Endothelial cell of umbilical vein (primary cell): ENCODE results near the gene NAE1. TPM values are rescaled to one million over a fixed set of nuclear protein-coding genes. Genes with fewer than 3 reads are reported as not detected.

ENCODE experiments used
- BruUV-seq: library from RNA; stranded (reverse); fragments of 400-500 nt; replicated peaks from 2 replicates; lab custom pipeline; 2021; lab: Mats Ljungman, UMichigan
- CTCF ChIA-PET: fragments of 300-600, 350-600 bp; sonication (Branson Sonifier 250); formaldehyde crosslinking; loops from one replicate; lab custom pipeline; 2021; ENCODE audit warnings: antibody characterized with exemption, inconsistent platforms; lab: Charles Lee
- POLR2A ChIA-PET: fragments of 300-600, 350-600 bp; sonication (Branson Sonifier 250); formaldehyde crosslinking; loops from one replicate; lab custom pipeline; 2021; ENCODE audit warnings: antibody characterized with exemption, inconsistent platforms; lab: Charles Lee
- DNase-seq: peaks from one replicate; pipeline ENCODE4 v3.0.0-alpha.2; 2011; ENCODE audit warnings: low read depth, low spot score
- FAIRE-seq: peaks from 2 replicates; lab custom pipeline; 2011; peaks lifted over from hg19 to GRCh38; lab: Jason Lieb, UNC
- H2AFZ ChIP-seq: 2 replicates; pipeline ENCODE4 v1.6.0; 2012; ENCODE audit warnings: low read depth, low read length, control low read depth, inconsistent platforms
- H3K27ac ChIP-seq: 2 replicates; pipeline ENCODE4 v1.5.1; 2011; ENCODE audit warnings: low read depth, mild to moderate bottlenecking, control low read depth, low read length, moderate library complexity; ENCODE audit not compliant: insufficient read depth
- H3K27me3 ChIP-seq, 2 experiments: 2 replicates each; pipeline versions ENCODE4 v1.6.0 to v1.6.1; 2011; ENCODE audit warnings: low read length in 2 of 2, mixed read lengths in 1 of 2; ENCODE audit not compliant: control insufficient read depth in 2 of 2, insufficient read depth in 2 of 2
- H3K36me3 ChIP-seq, 2 experiments: 2 replicates in 1 of 2; 3 replicates in 1 of 2; pipeline ENCODE4 v1.5.1; 2011; ENCODE audit warnings: low read length in 2 of 2, mild to moderate bottlenecking in 1 of 2, moderate library complexity in 1 of 2; ENCODE audit not compliant: control insufficient read depth in 2 of 2, insufficient read depth in 2 of 2; ENCODE audit errors: extremely low read depth in 1 of 2
- H3K4me1 ChIP-seq: 3 replicates; pipeline ENCODE4 v1.5.1; 2011; ENCODE audit warnings: mild to moderate bottlenecking, low read length; ENCODE audit not compliant: control insufficient read depth, insufficient read depth; ENCODE audit errors: extremely low read depth
- H3K4me2 ChIP-seq: 2 replicates; pipeline ENCODE4 v1.6.1; 2011; ENCODE audit warnings: low read length, control low read depth, mixed read lengths; ENCODE audit not compliant: insufficient read depth
- H3K4me3 ChIP-seq, 3 experiments: fragments of 200-600 bp in 1 of 3; sonication (generic), shearing (Covaris generic) in 1 of 3; replicated peaks in 1 of 3; 2 replicates each; pipeline ENCODE4 v1.5.1; 2011 to 2016; ENCODE audit warnings: control low read depth in 3 of 3, low read length in 3 of 3, mild to moderate bottlenecking in 2 of 3, inconsistent platforms in 1 of 3, low read depth in 1 of 3, moderate library complexity in 1 of 3; ENCODE audit not compliant: insufficient read depth in 1 of 3
- H3K79me2 ChIP-seq: 2 replicates; pipeline ENCODE4 v1.6.0; 2012; ENCODE audit warnings: low read length, inconsistent platforms; ENCODE audit not compliant: control insufficient read depth, insufficient read depth
- H3K9ac ChIP-seq: replicated peaks from 2 replicates; pipeline ENCODE3; 2011; ENCODE audit warnings: low read length, control low read depth; ENCODE audit not compliant: insufficient read depth; ENCODE audit errors: extremely low read depth
- H3K9me1 ChIP-seq: replicated peaks from 3 replicates; pipeline ENCODE4 v1.6.0; 2011; ENCODE audit warnings: mild to moderate bottlenecking, low read length; ENCODE audit not compliant: control insufficient read depth, insufficient read depth; ENCODE audit errors: extremely low read depth
- H3K9me3 ChIP-seq: replicated peaks from 2 replicates; pipeline ENCODE4 v1.5.1; 2012; ENCODE audit warnings: low read length, inconsistent platforms; ENCODE audit not compliant: control insufficient read depth, insufficient read depth
- H4K20me1 ChIP-seq: replicated peaks from 2 replicates; pipeline ENCODE3; 2011; ENCODE audit warnings: mild to moderate bottlenecking, low read length; ENCODE audit not compliant: control insufficient read depth, insufficient read depth; ENCODE audit errors: extremely low read depth
- EZH2 ChIP-seq: IDR thresholded peaks from 2 replicates; pipeline ENCODE4 v1.6.1; 2012; ENCODE audit warnings: borderline replicate concordance, low read depth, mild to moderate bottlenecking, moderate library complexity, low read length, inconsistent platforms; ENCODE audit not compliant: severe bottlenecking
- FOS ChIP-seq: IDR thresholded peaks from 2 replicates; pipeline ENCODE4 v1.6.1; 2011; ENCODE audit warnings: mild to moderate bottlenecking, low read length, moderate library complexity, borderline replicate concordance; ENCODE audit not compliant: insufficient read depth
- GATA2 ChIP-seq: IDR thresholded peaks from 2 replicates; pipeline ENCODE4 v1.7.0; 2011; ENCODE audit warnings: low read depth, mild to moderate bottlenecking, moderate library complexity, mixed read lengths, low read length; ENCODE audit not compliant: insufficient read length, insufficient read depth
- JUN ChIP-seq: IDR thresholded peaks from 2 replicates; pipeline ENCODE4 v1.6.1; 2011; ENCODE audit warnings: borderline replicate concordance, low read depth; ENCODE audit not compliant: insufficient read length, insufficient read depth
- MYC ChIP-seq: IDR thresholded peaks from one replicate; pipeline ENCODE4 v1.6.1; 2011; ENCODE audit warnings: mild to moderate bottlenecking, low read depth, low read length
- POLR2A ChIP-seq: IDR thresholded peaks from 2 replicates; pipeline ENCODE4 v1.6.1; 2012; ENCODE audit warnings: low read depth, mild to moderate bottlenecking, control low read depth, low read length
- POLR2AphosphoS5 ChIP-seq: IDR thresholded peaks from 2 replicates; pipeline ENCODE4 v1.6.1; 2012; ENCODE audit warnings: low read depth, mild to moderate bottlenecking, control low read depth, low read length, moderate library complexity; ENCODE audit not compliant: insufficient read depth
- dilution Hi-C: fragments of 300-500 bp; cut with MboI; formaldehyde crosslinking; loops from one replicate; pipeline ENCODE4 v1.15.0; 2019; ENCODE audit warnings: low sequenced_read_pairs; ENCODE audit not compliant: extremely low pct_ligation_motif_present
- intact Hi-C: fragments of 100-400 bp; cut with micrococcal nuclease; formaldehyde crosslinking; loops from one replicate; pipeline ENCODE4 v1.10.0; 2022
- polyA plus RNA-seq, 4 experiments: library from polyadenylated mRNA; depleted of rRNA in 3 of 4; stranded (reverse) in 3 of 4; unstranded in 1 of 4; fragments of >200 nt; gene quantifications; 2 replicates each; pipeline versions ENCODE4 v1.2.1 to v1.2.3, GENCODE V29; 2011 to 2012; ENCODE audit warnings: missing spikeins in 1 of 4
- total RNA-seq: library from RNA; stranded (reverse); gene quantifications from 2 replicates; pipeline ENCODE4 v1.2.3, GENCODE V29; 2021
- TF ChIP-seq, protein P1 (sequence below), 2 donors: IDR thresholded peaks; 1 replicate in 1 of 2; 2 replicates in 1 of 2; pipeline ENCODE4 v1.5.1; 2011; ENCODE audit warnings: low read length in 2 of 2, mild to moderate bottlenecking in 2 of 2, moderate library complexity in 2 of 2, control low read depth in 1 of 2, inconsistent platforms in 1 of 2, low read depth in 1 of 2; ENCODE audit not compliant: insufficient read depth in 1 of 2; ENCODE audit errors: extremely low read depth in 1 of 2
- TF ChIP-seq, protein P2 (sequence below): IDR thresholded peaks from 2 replicates; pipeline ENCODE4 v1.6.1; 2011; ENCODE audit not compliant: insufficient read depth, insufficient read length

Gene NAE1
- total and polyA plus RNA-seq, 2 donors (not counting 3 experiments of a cell fraction or from before 2014, with no cell fraction given) = 23.6 to 64.3 TPM

DNA sequence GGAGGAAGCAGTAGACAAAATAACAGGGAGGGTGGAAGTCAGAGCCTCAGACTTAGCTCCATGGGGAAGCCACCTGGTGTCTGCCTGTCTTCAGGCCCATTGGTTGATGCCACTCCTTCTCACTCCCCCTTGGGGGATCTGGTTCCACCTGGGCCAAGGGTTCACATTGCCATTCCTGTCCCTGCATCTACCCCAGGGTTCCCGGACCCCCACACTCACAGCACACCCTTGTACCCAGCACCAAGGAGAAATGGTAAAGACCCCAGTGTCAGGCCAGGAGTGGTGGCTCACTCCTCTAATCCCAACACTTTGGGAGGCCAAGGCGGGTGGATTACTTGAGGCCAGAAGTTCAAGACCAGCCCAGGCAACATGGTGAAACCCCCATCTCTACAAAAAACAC, 12.4 kb upstream of the NAE1 start:
- no peaks in the 10 kb centered on the region for H3K36me3 ChIP-seq
- no TSS peak for BruUV-seq
- H3K9me3 ChIP-seq = no peaks in the 10 kb centered on the region
- intact Hi-C loops = no loop called here
- H3K79me2 ChIP-seq = no peaks in the 10 kb centered on the region
- no peaks in the 10 kb centered on the region for H4K20me1 ChIP-seq
- DNase-seq (no peak), FAIRE-seq (no peak)
- ChIA-PET CTCF (interaction anchor here (0.8 to 3.5 kb wide), 4 partner anchors 13 to 30 kb away, joined by 3 to 36 read pairs (median 9); partner anchors contain the start of gene NAE1), POLR2A (no interaction called here)
- H3K27me3 ChIP-seq = peaks cover 48 to 50% of the 10 kb centered on the region in 2 experiments
- no peak overlapping the region for H3K4me3 ChIP-seq
- no peak overlapping the region for H2AFZ ChIP-seq
- no peaks in the 10 kb centered on the region for H3K9me1 ChIP-seq
- TF ChIP-seq JUN (no peak), POLR2A (no peak), GATA2 (no peak), EZH2 (no peak), POLR2AphosphoS5 (no peak), MYC (no peak), FOS (no peak)
- TF ChIP-seq, protein P1, sequence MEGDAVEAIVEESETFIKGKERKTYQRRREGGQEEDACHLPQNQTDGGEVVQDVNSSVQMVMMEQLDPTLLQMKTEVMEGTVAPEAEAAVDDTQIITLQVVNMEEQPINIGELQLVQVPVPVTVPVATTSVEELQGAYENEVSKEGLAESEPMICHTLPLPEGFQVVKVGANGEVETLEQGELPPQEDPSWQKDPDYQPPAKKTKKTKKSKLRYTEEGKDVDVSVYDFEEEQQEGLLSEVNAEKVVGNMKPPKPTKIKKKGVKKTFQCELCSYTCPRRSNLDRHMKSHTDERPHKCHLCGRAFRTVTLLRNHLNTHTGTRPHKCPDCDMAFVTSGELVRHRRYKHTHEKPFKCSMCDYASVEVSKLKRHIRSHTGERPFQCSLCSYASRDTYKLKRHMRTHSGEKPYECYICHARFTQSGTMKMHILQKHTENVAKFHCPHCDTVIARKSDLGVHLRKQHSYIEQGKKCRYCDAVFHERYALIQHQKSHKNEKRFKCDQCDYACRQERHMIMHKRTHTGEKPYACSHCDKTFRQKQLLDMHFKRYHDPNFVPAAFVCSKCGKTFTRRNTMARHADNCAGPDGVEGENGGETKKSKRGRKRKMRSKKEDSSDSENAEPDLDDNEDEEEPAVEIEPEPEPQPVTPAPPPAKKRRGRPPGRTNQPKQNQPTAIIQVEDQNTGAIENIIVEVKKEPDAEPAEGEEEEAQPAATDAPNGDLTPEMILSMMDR (IDR thresholded peaks at IDR 0.05; ENCODE audit: extremely low read depth in 1 of 2, insufficient read depth in 1 of 2, low read depth in 1 of 2, low read length in 2 of 2) = no peak
- TF ChIP-seq, protein P2, sequence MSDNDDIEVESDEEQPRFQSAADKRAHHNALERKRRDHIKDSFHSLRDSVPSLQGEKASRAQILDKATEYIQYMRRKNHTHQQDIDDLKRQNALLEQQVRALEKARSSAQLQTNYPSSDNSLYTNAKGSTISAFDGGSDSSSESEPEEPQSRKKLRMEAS = no peak
- peaks cover 2% of the 10 kb centered on the region for H3K4me1 ChIP-seq
- no peak overlapping the region for H3K9ac ChIP-seq
- dilution Hi-C loops = no loop called here
- no peak overlapping the region for H3K4me2 ChIP-seq
- H3K27ac ChIP-seq = no peak overlapping the region
